HepG2 (cell line): ENCODE results near the gene ZSCAN21. TPM values are rescaled to one million over a fixed set of nuclear protein-coding genes. Genes with fewer than 3 reads are reported as not detected.

Experiments
- ASH2L ChIP-seq: fragments of 300-600, 200-600 bp; sonication (generic); IDR thresholded peaks from 2 replicates; pipeline ENCODE4 v1.7.0; 2017; ENCODE audit warnings: low read depth, mild to moderate bottlenecking, moderate library complexity, mixed read lengths, low read length; ENCODE audit not compliant: insufficient read length
- HINFP ChIP-seq: sonication (generic); formaldehyde crosslinking; IDR thresholded peaks from 2 replicates; pipeline ENCODE4 v1.4.0; 2020; ENCODE audit warnings: low read depth, mild to moderate bottlenecking, missing genetic modification reagents
- KLF11 ChIP-seq: IDR thresholded peaks from 2 replicates; pipeline ENCODE4 v1.6.1; 2016; ENCODE audit warnings: missing compliant biosample characterization
- NFAT5 ChIP-seq: sonication (generic); formaldehyde crosslinking; IDR thresholded peaks from 2 replicates; pipeline ENCODE4 v1.4.0; 2020; ENCODE audit warnings: missing genetic modification reagents
- NFYB ChIP-seq: sonication (generic); formaldehyde crosslinking; IDR thresholded peaks from 2 replicates; pipeline ENCODE4 v1.4.0; 2020; ENCODE audit warnings: missing genetic modification reagents
- PATZ1 ChIP-seq: sonication (generic); formaldehyde crosslinking; IDR thresholded peaks from 2 replicates; pipeline ENCODE4 v1.4.0; 2020; ENCODE audit warnings: missing genetic modification reagents
- RFX1 ChIP-seq: fragments of 450-650 bp; IDR thresholded peaks from 2 replicates; pipeline ENCODE4 v1.6.1; 2017
- SIX4 ChIP-seq: sonication (generic); formaldehyde crosslinking; IDR thresholded peaks from 2 replicates; pipeline ENCODE4 v1.4.0; 2020; ENCODE audit warnings: missing genetic modification reagents
- YEATS2 ChIP-seq: sonication (generic); formaldehyde crosslinking; IDR thresholded peaks from 2 replicates; pipeline ENCODE4 v1.4.0; 2020; ENCODE audit warnings: missing genetic modification reagents, borderline replicate concordance
- ZBTB25 ChIP-seq: IDR thresholded peaks from 2 replicates; pipeline ENCODE4 v1.6.1; 2018; ENCODE audit warnings: missing genetic modification reagents
- ZFP91 ChIP-seq: sonication (generic); formaldehyde crosslinking; IDR thresholded peaks from 2 replicates; pipeline ENCODE4 v1.9.0; 2022; ENCODE audit warnings: missing genetic modification reagents, mild to moderate bottlenecking, borderline replicate concordance
- ZNF33B ChIP-seq: sonication (generic); formaldehyde crosslinking; IDR thresholded peaks from 2 replicates; pipeline ENCODE4 v1.5.1; 2020; ENCODE audit warnings: mild to moderate bottlenecking, missing genetic modification reagents
- ZNF567 ChIP-seq: sonication (generic); formaldehyde crosslinking; IDR thresholded peaks from 2 replicates; pipeline ENCODE4 v1.8.1; 2023; ENCODE audit warnings: mild to moderate bottlenecking, missing genetic modification reagents, borderline replicate concordance
- ZNF670 ChIP-seq: sonication (generic); formaldehyde crosslinking; IDR thresholded peaks from 2 replicates; pipeline ENCODE4 v1.8.0; 2022; ENCODE audit warnings: mild to moderate bottlenecking, missing genetic modification reagents, borderline replicate concordance
- ZNF770 ChIP-seq: sonication (generic); formaldehyde crosslinking; IDR thresholded peaks from 2 replicates; pipeline ENCODE4 v1.5.0; 2020; ENCODE audit warnings: mild to moderate bottlenecking, missing genetic modification reagents
- polyA plus RNA-seq, 8 experiments: library from polyadenylated mRNA; depleted of rRNA in 3 of 8; stranded (reverse) in 7 of 8; unstranded in 1 of 8; fragments of >200 nt; fragmentation: Illumina TruSeq in 4 of 8; extraction: Trizol in 4 of 8; gene quantifications; 2 replicates each; pipeline versions ENCODE4 v1.2.1 to v1.2.3, GENCODE V29; 2011 to 2016; ENCODE audit warnings: low read depth in 4 of 8, missing spikeins in 1 of 8, mixed read lengths in 1 of 8; ENCODE audit not compliant: insufficient read depth in 1 of 8
- total RNA-seq, 5 experiments: library from RNA; depleted of rRNA; stranded (reverse); fragments of >200 nt; fragmentation: Illumina TruSeq; extraction: Trizol; gene quantifications; 2 replicates each; pipeline ENCODE4 v1.2.3, GENCODE V29; 2016; ENCODE audit warnings: low read depth in 1 of 5

ZSCAN21 gene
- total and polyA plus RNA-seq, 2 of the 13 experiments (the other 11 are each of a cell fraction or from before 2014, with no cell fraction given): 7.0 to 10.0 TPM

GRCh38 chr7:100024020-100024619 lies 25.5 kb upstream of the ZSCAN21 start (continued):
- TF ChIP-seq ZNF567 (no peak; the same call in 1 of the 2 replicates), PATZ1 (peak; percentile 46; the same call in 1 of the 2 replicates), YEATS2 (CRISPR knock-in tag) (peak; percentile 47; the same call in 1 of the 2 replicates), ZNF33B (CRISPR knock-in tag) (no peak), ASH2L (no peak), SIX4 (no peak), KLF11 (CRISPR knock-in tag) (no peak), NFAT5 (no peak), ZBTB25 (CRISPR knock-in tag) (no peak), ZFP91 (CRISPR knock-in tag) (peak; percentile 26; the same call in 1 of the 2 replicates), RFX1 (no peak), ZNF670 (CRISPR knock-in tag) (peak; percentile 77; the same call in 1 of the 2 replicates), NFYB (CRISPR knock-in tag) (no peak), ZNF770 (CRISPR knock-in tag) (peak; percentile 42; the same call in 1 of the 2 replicates), HINFP (no peak)
